Naive thymus-derived CD4-positive, alpha-beta T cell (primary cell): ENCODE measurements around the gene LRRC56. TPM values are rescaled to one million over a fixed set of nuclear protein-coding genes. Genes with fewer than 3 reads are reported as not detected.
A peak's percentile ranks its signal among the peaks of the same experiment; 100 is the strongest.
"Not testable (repeated sequence)": the region's sequence is repeated elsewhere in the genome, so short reads cannot be mapped to it uniquely, and the experiment has no call there.

Experiments
- ATAC-seq: fragments of 150-1000 bp; cut with Tn5 transposase; 2 replicates; pipeline ENCODE4 v1.10.0; 2021; ENCODE audit warnings: mild to moderate bottlenecking, moderate library complexity
- CTCF ChIA-PET: fragments of 350-600 bp; sonication (Branson Sonifier 250); formaldehyde crosslinking; loops from one replicate; lab custom pipeline; 2021; ENCODE audit warnings: antibody characterized with exemption; lab: Charles Lee
- POLR2A ChIA-PET: fragments of 350-600 bp; sonication (Branson Sonifier 250); formaldehyde crosslinking; loops from one replicate; lab custom pipeline; 2021; ENCODE audit warnings: antibody characterized with exemption, inconsistent platforms; lab: Charles Lee
- DNase-seq, 9 donors: peaks; one replicate each; pipeline versions ENCODE4 v3.0.0 to v3.0.0-alpha.2; 2020 to 2022; ENCODE audit warnings: mixed read lengths in 1 of 9
- H3K27ac ChIP-seq: one replicate; pipeline ENCODE4 v1.7.0; 2013; ENCODE audit warnings: mild to moderate bottlenecking, low read depth, low read length, moderate library complexity
- H3K27me3 ChIP-seq, 2 donors: one replicate each; pipeline ENCODE4 v1.7.0; 2013; ENCODE audit warnings: low read length in 2 of 2, mild to moderate bottlenecking in 2 of 2, moderate library complexity in 2 of 2; ENCODE audit not compliant: control insufficient read depth in 2 of 2, insufficient read depth in 2 of 2
- H3K36me3 ChIP-seq, 3 experiments: 1 replicate in 2 of 3; 2 replicates in 1 of 3; pipeline ENCODE4 v1.7.0; 2013; ENCODE audit warnings: low read length in 3 of 3, mild to moderate bottlenecking in 3 of 3, moderate library complexity in 1 of 3; ENCODE audit not compliant: insufficient read depth in 3 of 3, control insufficient read depth in 2 of 3
- H3K4me1 ChIP-seq, 2 donors: one replicate each; pipeline ENCODE4 v1.7.0; 2013; ENCODE audit warnings: low read length in 2 of 2, mild to moderate bottlenecking in 2 of 2, moderate library complexity in 1 of 2; ENCODE audit not compliant: control insufficient read depth in 2 of 2, insufficient read depth in 2 of 2
- H3K4me3 ChIP-seq: 2 replicates; pipeline ENCODE4 v1.7.0; 2013; ENCODE audit warnings: mild to moderate bottlenecking, low read length
- H3K9me3 ChIP-seq, 3 experiments: 1 replicate in 2 of 3; 2 replicates in 1 of 3; pipeline ENCODE4 v1.7.0; 2013; ENCODE audit warnings: low read length in 3 of 3; ENCODE audit not compliant: control insufficient read depth in 2 of 3
- H3K27ac Mint-ChIP-seq, 9 donors: one replicate each; pipeline ENCODE4 v1.8.0; 2020 to 2022; ENCODE audit warnings: mixed read lengths in 9 of 9, mild to moderate bottlenecking in 8 of 9, moderate library complexity in 5 of 9, inconsistent platforms in 2 of 9
- H3K27me3 Mint-ChIP-seq, 5 donors: one replicate each; pipeline ENCODE4 v1.8.0; 2021 to 2022; ENCODE audit warnings: mixed read lengths in 5 of 5, mild to moderate bottlenecking in 1 of 5
- H3K36me3 Mint-ChIP-seq, 5 donors: one replicate each; pipeline ENCODE4 v1.8.0; 2020 to 2022; ENCODE audit warnings: mixed read lengths in 5 of 5, mild to moderate bottlenecking in 3 of 5, inconsistent platforms in 1 of 5
- H3K4me1 Mint-ChIP-seq, 7 donors: one replicate each; pipeline ENCODE4 v1.8.0; 2020 to 2022; ENCODE audit warnings: mixed read lengths in 7 of 7, mild to moderate bottlenecking in 3 of 7, inconsistent platforms in 1 of 7
- H3K4me3 Mint-ChIP-seq, 10 donors: one replicate each; pipeline ENCODE4 v1.8.0; 2020 to 2022; ENCODE audit warnings: mild to moderate bottlenecking in 10 of 10, mixed read lengths in 10 of 10, moderate library complexity in 6 of 10, inconsistent platforms in 2 of 10
- H3K9me3 Mint-ChIP-seq, 11 donors: one replicate each; pipeline ENCODE4 v1.8.0; 2020 to 2022; ENCODE audit warnings: mixed read lengths in 11 of 11, mild to moderate bottlenecking in 4 of 11, inconsistent platforms in 1 of 11, moderate library complexity in 1 of 11
- intact Hi-C, 2 donors: fragments of 100-400 bp; cut with micrococcal nuclease; formaldehyde crosslinking; loops; one replicate each; pipeline ENCODE4 v1.15.1; 2023
- polyA plus RNA-seq, 2 donors: library from polyadenylated mRNA; unstranded; fragments of 300-500 nt; fragmentation: Illumina TruSeq; gene quantifications; one replicate each; pipeline ENCODE4 v1.2.3, GENCODE V29; 2021
- total RNA-seq, 6 experiments: library from RNA in 5 of 6; stranded (reverse) in 5 of 6; gene quantifications; 1 replicate in 5 of 6; 2 replicates in 1 of 6; pipeline ENCODE4 v1.2.3 and lab custom pipeline; 2021 to 2026

The LRRC56 gene
- total and polyA plus RNA-seq, 7 experiments from 2014 or later: 0.35 to 5.1 (median 3.1) TPM

DNA sequence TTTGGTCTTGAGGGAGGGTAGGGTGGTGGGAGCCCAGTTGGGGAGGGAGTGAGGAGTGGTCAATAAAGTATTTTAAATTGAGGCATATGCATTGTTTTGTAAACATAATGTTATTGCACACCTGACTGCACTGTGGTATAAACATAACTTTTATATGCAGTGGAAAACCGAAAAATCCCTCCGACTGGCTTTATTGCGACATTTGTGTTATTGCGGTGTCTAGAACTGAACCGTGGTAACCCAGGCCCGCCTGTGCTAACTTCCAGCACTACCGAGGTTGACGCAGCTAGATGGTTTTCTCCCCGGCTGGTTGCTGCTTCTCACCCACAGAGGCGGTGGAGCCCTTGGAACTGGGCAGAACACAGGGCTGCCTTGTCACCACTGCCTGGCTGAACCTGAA is 22.7 kb upstream of the LRRC56 start:
- POLR2A ChIA-PET: no interaction called here
- Histone ChIP-seq H3K27ac (no peak overlapping the region), H3K4me3 (no peak overlapping the region), H3K27me3 (no peaks in the 10 kb centered on the region), H3K9me3 (peaks cover 0 to 5% (median 0%) of the 10 kb centered on the region in 3 experiments), H3K4me1 (peaks cover 4% of the 10 kb centered on the region in 2 donors), H3K36me3 (peaks cover 0 to 5% (median 0%) of the 10 kb centered on the region in 3 experiments)
- peak overlapping the region in 1 of 9 donors; percentile 16 for H3K27ac Mint-ChIP-seq
- H3K36me3 Mint-ChIP-seq: peaks cover 0 to 26% (median 9%) of the 10 kb centered on the region in 5 donors
- peaks cover 0 to 14% (median 5%) of the 10 kb centered on the region in 11 donors for H3K9me3 Mint-ChIP-seq
- H3K4me3 Mint-ChIP-seq: no peak overlapping the region
- no peak for ATAC-seq
- H3K4me1 Mint-ChIP-seq: peaks cover 2 to 12% (median 4%) of the 10 kb centered on the region in 7 donors
- H3K27me3 Mint-ChIP-seq: no peaks in the 10 kb centered on the region
- intact Hi-C loops: no loop called here
- no peak for DNase-seq
- CTCF ChIA-PET: no interaction called here

DNA sequence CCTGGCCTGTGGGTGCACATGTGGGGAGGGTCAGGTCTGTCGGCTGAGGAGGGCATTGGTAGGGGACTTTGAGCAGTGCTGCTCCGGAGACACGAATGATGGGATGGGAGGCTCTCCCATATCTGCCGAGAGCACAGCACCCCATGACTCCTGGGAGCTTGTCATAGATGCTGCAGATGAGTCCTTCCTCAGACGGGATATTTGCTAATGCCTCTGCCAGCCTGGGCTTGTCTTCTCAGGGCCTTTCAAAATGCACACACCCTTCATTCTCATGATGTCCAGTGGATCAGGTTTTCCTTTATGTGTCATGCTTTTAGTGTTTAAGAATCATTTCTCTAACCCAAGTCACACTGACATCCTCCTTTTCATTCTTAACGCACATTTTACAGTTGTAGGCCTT is 22.2 kb upstream of the LRRC56 start:
- CTCF ChIA-PET: no interaction called here
- H3K4me1 Mint-ChIP-seq: peaks cover 2 to 8% (median 4%) of the 10 kb centered on the region in 7 donors
- Histone ChIP-seq H3K4me3 (no peak overlapping the region), H3K27me3 (no peaks in the 10 kb centered on the region), H3K9me3 (peaks cover 0 to 5% (median 0%) of the 10 kb centered on the region in 3 experiments), H3K27ac (no peak overlapping the region), H3K4me1 (peaks cover 4% of the 10 kb centered on the region in 2 donors), H3K36me3 (peaks cover 0 to 5% (median 0%) of the 10 kb centered on the region in 3 experiments)
- no peak for DNase-seq
- no peak overlapping the region for H3K27ac Mint-ChIP-seq
- no peak overlapping the region for H3K4me3 Mint-ChIP-seq
- no peaks in the 10 kb centered on the region for H3K27me3 Mint-ChIP-seq
- H3K36me3 Mint-ChIP-seq: peaks cover 0 to 21% (median 6%) of the 10 kb centered on the region in 5 donors
- POLR2A ChIA-PET: no interaction called here
- intact Hi-C loops: no loop called here
- H3K9me3 Mint-ChIP-seq: peaks cover 0 to 14% (median 5%) of the 10 kb centered on the region in 11 donors
- no peak for ATAC-seq

DNA sequence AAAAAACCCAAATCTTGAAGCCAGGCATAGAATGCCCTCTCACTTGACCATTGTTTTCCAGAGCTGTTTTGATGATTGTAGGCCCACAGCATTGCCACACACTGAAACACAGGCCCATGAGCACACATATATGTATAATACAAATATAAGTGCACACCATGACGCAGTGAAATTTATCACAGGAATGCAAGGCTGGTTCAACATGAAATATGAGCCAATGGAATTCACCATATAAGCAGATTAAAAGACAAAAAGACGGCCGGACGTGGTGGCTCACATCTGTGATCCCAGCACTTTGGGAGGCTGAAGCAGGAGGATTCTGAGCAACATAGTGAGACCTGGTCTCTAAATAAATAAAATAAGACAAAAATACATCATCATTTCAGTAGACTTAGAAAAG is 20.9 kb upstream of the LRRC56 start:
- no peak for ATAC-seq

DNA sequence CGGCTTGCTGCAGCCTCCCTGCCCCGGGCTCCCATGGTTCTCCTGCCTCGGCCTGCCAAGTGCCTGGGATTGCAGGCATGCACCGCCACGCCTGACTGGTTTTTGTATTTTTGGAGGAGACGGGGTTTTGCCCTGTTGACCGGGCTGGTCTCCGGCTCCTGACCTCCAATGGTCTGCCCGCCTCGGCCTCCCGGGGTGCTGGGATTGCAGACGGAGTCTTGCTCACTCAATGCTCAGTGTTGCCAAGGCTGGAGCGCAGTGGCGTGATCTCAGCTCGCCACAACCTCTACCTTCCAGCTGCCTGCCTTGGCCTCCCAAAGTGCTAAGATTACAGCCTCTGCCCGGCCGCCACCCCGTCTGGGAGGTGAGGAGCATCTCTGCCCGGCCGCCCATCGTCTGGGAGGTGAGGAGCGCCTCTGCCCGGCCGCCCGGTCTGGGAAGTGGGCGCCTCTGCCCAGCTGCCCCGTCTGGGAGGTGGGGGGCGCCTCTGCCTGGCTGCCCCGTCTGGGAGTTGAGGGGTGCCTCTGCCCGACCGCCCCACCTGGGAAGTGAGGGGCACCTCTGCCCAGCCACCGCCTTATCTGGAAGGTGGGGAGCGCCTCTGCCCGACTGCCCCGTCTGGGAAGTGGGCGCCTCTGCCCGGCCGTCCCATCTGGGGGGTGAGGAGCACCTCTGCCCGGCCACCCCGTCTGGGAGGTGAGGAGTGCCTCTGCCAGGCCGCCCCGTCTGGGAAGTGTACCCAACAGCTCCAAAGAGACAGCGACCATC is 20.2 kb upstream of the LRRC56 start:
- H3K4me1 Mint-ChIP-seq, H3K27me3 Mint-ChIP-seq, H3K36me3 ChIP-seq, H3K4me3 Mint-ChIP-seq, H3K4me3 ChIP-seq, H3K4me1 ChIP-seq, H3K27me3 ChIP-seq, H3K9me3 ChIP-seq, ATAC-seq, intact Hi-C loops, H3K27ac Mint-ChIP-seq, DNase-seq, H3K27ac ChIP-seq: not testable (repeated sequence)
- peaks cover 0 to 14% (median 5%) of the 10 kb centered on the region in 11 donors for H3K9me3 Mint-ChIP-seq
- peaks cover 0 to 16% (median 6%) of the 10 kb centered on the region in 5 donors for H3K36me3 Mint-ChIP-seq
- ChIA-PET POLR2A (interaction anchor here (0.8 to 2.0 kb wide), 2 partner anchors 18 to 38 kb away, joined by 3 to 5 read pairs; partner anchors contain the start of gene HRAS), CTCF (interaction anchor here (0.6 to 1.2 kb wide), 2 partner anchors 8 to 531 kb away, joined by 3 to 7 read pairs; no protein-coding TSS in a partner anchor)

More for the DNA sequence above, 20.9 kb upstream of the LRRC56 start:
- H3K36me3 Mint-ChIP-seq: peaks cover 0 to 19% (median 6%) of the 10 kb centered on the region in 5 donors
- peak overlapping the region in 1 of 10 donors; percentile 10 for H3K4me3 Mint-ChIP-seq
- H3K9me3 ChIP-seq: peaks cover 0 to 5% (median 0%) of the 10 kb centered on the region in 3 experiments
- peaks cover 0 to 2% (median 0%) of the 10 kb centered on the region in 3 experiments for H3K36me3 ChIP-seq
- no peak overlapping the region for H3K4me3 ChIP-seq
- CTCF ChIA-PET: interaction anchor here (0.6 kb wide), 1 partner anchor 532 kb away, joined by 3 read pairs; no protein-coding TSS in a partner anchor
- POLR2A ChIA-PET: no interaction called here
- H3K4me1 Mint-ChIP-seq: peaks cover 2 to 8% (median 4%) of the 10 kb centered on the region in 7 donors
- H3K27me3 Mint-ChIP-seq: no peaks in the 10 kb centered on the region
- H3K27me3 ChIP-seq: no peaks in the 10 kb centered on the region
- peak overlapping the region in 2 of 9 donors; percentile 19 to 27 for H3K27ac Mint-ChIP-seq
- H3K9me3 Mint-ChIP-seq: peaks cover 0 to 14% (median 5%) of the 10 kb centered on the region in 11 donors
- no peak overlapping the region for H3K27ac ChIP-seq
- intact Hi-C loops: no loop called here
- DNase-seq: no peak
- H3K4me1 ChIP-seq: peaks cover 4% of the 10 kb centered on the region in 2 donors

DNA sequence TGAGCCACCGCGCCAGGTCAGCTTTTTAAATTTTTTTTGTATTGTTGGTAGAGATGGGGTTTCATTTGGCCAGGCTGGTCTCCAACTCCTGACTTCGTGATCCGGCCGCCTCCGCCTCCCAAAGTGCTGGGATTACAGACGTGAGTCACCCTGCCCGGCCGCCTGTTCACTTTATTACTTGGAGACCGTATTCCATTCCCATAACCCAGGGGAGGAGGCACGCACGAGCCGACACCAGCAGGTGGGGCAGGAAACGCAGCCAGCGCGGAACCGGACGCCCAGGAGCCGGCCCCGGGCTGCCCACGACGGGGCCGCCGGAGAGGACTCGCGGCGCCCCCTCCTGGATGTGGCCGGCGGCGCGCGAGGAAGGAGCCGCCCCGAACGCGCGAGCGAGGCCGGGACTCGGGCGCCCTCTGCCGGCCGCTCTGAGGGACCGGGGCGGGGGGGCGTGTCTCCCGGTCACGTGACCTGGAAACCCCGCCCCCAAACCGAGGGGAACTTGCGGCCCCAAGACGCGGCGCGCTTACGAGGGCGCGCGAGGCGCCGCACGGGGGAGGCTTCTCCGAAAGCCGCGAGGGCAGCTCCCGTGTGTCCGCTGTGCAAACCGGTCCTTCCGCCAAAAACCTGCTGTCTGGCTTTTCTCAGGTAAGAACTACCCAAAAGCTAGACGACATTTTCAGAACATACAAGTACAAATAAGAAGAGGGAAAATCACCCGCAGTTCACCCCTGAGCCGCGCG is 18.7 kb upstream of the LRRC56 start:
- Histone ChIP-seq H3K36me3 (no peaks in the 10 kb centered on the region), H3K4me1 (peaks cover 4% of the 10 kb centered on the region in 2 donors), H3K27me3 (no peaks in the 10 kb centered on the region), H3K9me3 (peaks cover 0 to 5% (median 0%) of the 10 kb centered on the region in 3 experiments), H3K4me3 (peak overlapping the region; percentile 28), H3K27ac (peak overlapping the region; percentile 58)
- Mint-ChIP-seq H3K4me1 (peaks cover 2 to 8% (median 4%) of the 10 kb centered on the region in 7 donors), H3K27ac (peak overlapping the region; percentile 70 to 92 (median 85)), H3K9me3 (peaks cover 0 to 14% (median 5%) of the 10 kb centered on the region in 11 donors), H3K27me3 (no peaks in the 10 kb centered on the region), H3K36me3 (peaks cover 0 to 16% (median 0%) of the 10 kb centered on the region in 5 donors), H3K4me3 (peak overlapping the region; percentile 81 to 91 (median 87))
- intact Hi-C loops: loop anchor here (1.0 kb wide), 3 partner anchors 11 to 70 kb away; partner anchors contain the start of genes HRAS (in 2 of the 2) and RNH1 (in 2 of the 2)
- POLR2A ChIA-PET: interaction anchor here (0.6 to 2.0 kb wide), 6 partner anchors 12 to 251 kb away, joined by 3 to 6 read pairs (median 4); partner anchors contain the start of gene RNH1
- CTCF ChIA-PET: interaction anchor here (0.6 to 1.7 kb wide), 7 partner anchors 9 to 213 kb away, joined by 3 to 8 read pairs (median 5); partner anchors contain the start of genes LRRC56 and SIGIRR
- ATAC-seq: peak; percentile 99
- DNase-seq: peak; percentile 69 to 94 (median 87)
